H1 (cell line): ENCODE data around the gene NRSN2. TPM values are rescaled to one million over a fixed set of nuclear protein-coding genes. Genes with fewer than 3 reads are reported as not detected.

Experiments
- CTCF ChIA-PET: fragments of 300-600 bp; sonication (Branson Sonifier 250); formaldehyde crosslinking; loops from one replicate; lab custom pipeline; 2021; ENCODE audit not compliant: partially characterized antibody; lab: Charles Lee
- POLR2A ChIA-PET: fragments of 300-600 bp; sonication (Branson Sonifier 250); formaldehyde crosslinking; loops from one replicate; lab custom pipeline; 2021; ENCODE audit warnings: inconsistent platforms; ENCODE audit not compliant: partially characterized antibody; lab: Charles Lee
- DNase-seq, 2 experiments: peaks; one replicate each; pipeline versions ENCODE4 v3.0.0 to v3.0.0-alpha.2; 2010 to 2022; ENCODE audit warnings: low spot score in 2 of 2, low read depth in 1 of 2, mixed read lengths in 1 of 2
- FAIRE-seq: peaks from 2 replicates; lab custom pipeline; 2011; peaks lifted over from hg19 to GRCh38; lab: Jason Lieb, UNC
- H2AFZ ChIP-seq: 2 replicates; pipeline ENCODE4 v1.8.1; 2012; ENCODE audit warnings: low read length, inconsistent platforms
- H2AK5ac ChIP-seq: 2 replicates; pipeline ENCODE4 v1.6.1; 2013; ENCODE audit warnings: low read depth, low read length
- H2BK120ac ChIP-seq: replicated peaks from 2 replicates; pipeline ENCODE3; 2013; ENCODE audit warnings: low read depth, low read length, inconsistent platforms
- H2BK12ac ChIP-seq: 2 replicates; pipeline ENCODE4 v1.6.1; 2013; ENCODE audit warnings: low read depth, low read length
- H2BK15ac ChIP-seq: 2 replicates; pipeline ENCODE4 v1.6.1; 2013; ENCODE audit warnings: low read length
- H2BK20ac ChIP-seq: 2 replicates; pipeline ENCODE4 v1.6.1; 2013; ENCODE audit warnings: low read length
- H2BK5ac ChIP-seq: 2 replicates; pipeline ENCODE4 v1.6.1; 2013; ENCODE audit warnings: low read depth, low read length
- H3K14ac ChIP-seq: 2 replicates; pipeline ENCODE4 v1.6.1; 2013; ENCODE audit warnings: inconsistent platforms; ENCODE audit not compliant: insufficient read length
- H3K18ac ChIP-seq: 2 replicates; pipeline ENCODE4 v1.6.1; 2013; ENCODE audit warnings: low read length; ENCODE audit errors: extremely low read depth
- H3K23ac ChIP-seq: 2 replicates; pipeline ENCODE4 v1.6.1; 2013; ENCODE audit warnings: inconsistent platforms; ENCODE audit not compliant: insufficient read length
- H3K23me2 ChIP-seq: 2 replicates; pipeline ENCODE4 v1.6.1; 2013; ENCODE audit warnings: low read depth, low read length
- H3K27ac ChIP-seq: 2 replicates; pipeline ENCODE4 v1.6.1; 2011; ENCODE audit warnings: low read depth, low read length, inconsistent platforms
- H3K27me3 ChIP-seq, 4 experiments: replicated peaks in 1 of 4; 1 replicate in 1 of 4; 2 replicates in 3 of 4; pipeline versions ENCODE4 v1.6.1 to v1.8.1; 2011 to 2013; ENCODE audit warnings: low read length in 3 of 4, mild to moderate bottlenecking in 3 of 4, inconsistent platforms in 2 of 4, mixed read lengths in 2 of 4, moderate library complexity in 1 of 4; ENCODE audit not compliant: control insufficient read depth in 3 of 4, insufficient read depth in 3 of 4; ENCODE audit errors: extremely low read depth in 1 of 4
- H3K36me3 ChIP-seq, 4 experiments: 2 replicates each; pipeline versions ENCODE4 v1.6.1 to v1.8.1; 2011 to 2013; ENCODE audit warnings: mild to moderate bottlenecking in 4 of 4, low read length in 3 of 4, moderate library complexity in 2 of 4, control low read depth in 1 of 4, inconsistent platforms in 1 of 4; ENCODE audit not compliant: insufficient read depth in 4 of 4, control insufficient read depth in 2 of 4
- H3K4ac ChIP-seq: replicated peaks from 2 replicates; pipeline ENCODE3; 2013; ENCODE audit warnings: low read length, low read depth, mixed read lengths, inconsistent platforms; ENCODE audit not compliant: insufficient read length
- H3K4me1 ChIP-seq, 4 experiments: replicated peaks in 1 of 4; 1 replicate in 1 of 4; 2 replicates in 3 of 4; pipeline versions ENCODE4 v1.6.1 to v1.8.1; 2011 to 2013; ENCODE audit warnings: low read length in 3 of 4, inconsistent platforms in 2 of 4, mixed read lengths in 1 of 4; ENCODE audit not compliant: insufficient read depth in 4 of 4, control insufficient read depth in 3 of 4
- H3K4me2 ChIP-seq, 2 experiments: 2 replicates each; pipeline versions ENCODE4 v1.6.1 to v1.8.1; 2011 to 2013; ENCODE audit warnings: low read depth in 2 of 2, low read length in 2 of 2, control low read depth in 1 of 2, inconsistent platforms in 1 of 2, mild to moderate bottlenecking in 1 of 2; ENCODE audit not compliant: insufficient read depth in 1 of 2
- H3K4me3 ChIP-seq, 4 experiments: fragments of 200-600, 300-600 bp in 1 of 4; sonication (generic), shearing (Covaris generic), sonication (Bioruptor Twin) in 1 of 4; 2 replicates each; pipeline versions ENCODE4 v1.5.1 to v1.8.1; 2011 to 2016; ENCODE audit warnings: low read length in 4 of 4, low read depth in 3 of 4, control low read depth in 2 of 4, inconsistent platforms in 2 of 4, mild to moderate bottlenecking in 2 of 4, mixed read lengths in 1 of 4, moderate library complexity in 1 of 4; ENCODE audit not compliant: insufficient read depth in 2 of 4; ENCODE audit errors: extremely low read depth in 1 of 4
- H3K56ac ChIP-seq: replicated peaks from 2 replicates; pipeline ENCODE3; 2013; ENCODE audit warnings: low read depth, mild to moderate bottlenecking, mixed read lengths, low read length, inconsistent platforms; ENCODE audit not compliant: insufficient read length
- H3K79me1 ChIP-seq: 2 replicates; pipeline ENCODE4 v1.6.1; 2013; ENCODE audit warnings: low read depth, low read length, control low read depth
- H3K79me2 ChIP-seq, 2 experiments: 2 replicates each; pipeline versions ENCODE4 v1.6.1 to v1.8.1; 2012 to 2013; ENCODE audit warnings: low read length in 2 of 2, mild to moderate bottlenecking in 2 of 2, inconsistent platforms in 1 of 2; ENCODE audit not compliant: insufficient read depth in 2 of 2, control insufficient read depth in 1 of 2
- H3K9ac ChIP-seq, 4 experiments: replicated peaks in 1 of 4; 1 replicate in 1 of 4; 2 replicates in 3 of 4; pipeline versions ENCODE4 v1.6.1 to v1.8.1; 2011 to 2013; ENCODE audit warnings: low read depth in 3 of 4, low read length in 3 of 4, control low read depth in 2 of 4, mild to moderate bottlenecking in 2 of 4, moderate library complexity in 2 of 4, inconsistent platforms in 1 of 4; ENCODE audit errors: extremely low read depth in 1 of 4
- H3K9me3 ChIP-seq, 2 experiments: 2 replicates each; pipeline versions ENCODE4 v1.6.1 to v1.8.1; 2012 to 2013; ENCODE audit warnings: mild to moderate bottlenecking in 2 of 2, moderate library complexity in 2 of 2, control low read depth in 1 of 2, inconsistent platforms in 1 of 2, low read depth in 1 of 2, low read length in 1 of 2, mixed read lengths in 1 of 2; ENCODE audit not compliant: insufficient read depth in 2 of 2
- H4K20me1 ChIP-seq, 2 experiments: replicated peaks in 1 of 2; 2 replicates each; pipeline versions ENCODE3 to v1.8.1; 2011 to 2013; ENCODE audit warnings: inconsistent platforms in 2 of 2, low read length in 2 of 2, mild to moderate bottlenecking in 1 of 2; ENCODE audit not compliant: insufficient read depth in 2 of 2, control insufficient read depth in 1 of 2
- H4K5ac ChIP-seq: 2 replicates; pipeline ENCODE4 v1.6.1; 2013; ENCODE audit warnings: low read length, low read depth, mixed read lengths, inconsistent platforms; ENCODE audit not compliant: insufficient read length
- H4K8ac ChIP-seq: 2 replicates; pipeline ENCODE4 v1.8.0; 2013; ENCODE audit warnings: mild to moderate bottlenecking, moderate library complexity, low read length, inconsistent platforms; ENCODE audit not compliant: insufficient read depth; ENCODE audit errors: extremely low read depth
- H4K91ac ChIP-seq: replicated peaks from 2 replicates; pipeline ENCODE3; 2013; ENCODE audit warnings: low read length, mixed read lengths, inconsistent platforms; ENCODE audit not compliant: insufficient read length
- CEBPB ChIP-seq: IDR thresholded peaks from 2 replicates; pipeline ENCODE4 v1.6.1; 2012; ENCODE audit warnings: low read depth, low read length
- CREB1 ChIP-seq: IDR thresholded peaks from 2 replicates; pipeline ENCODE4 v1.6.1; 2012; ENCODE audit warnings: inconsistent platforms
- EZH2 ChIP-seq: fragments of 200-600 bp; sonication (generic); IDR thresholded peaks from 2 replicates; pipeline ENCODE4 v1.7.1; 2012; ENCODE audit warnings: low read depth, mild to moderate bottlenecking, moderate library complexity, low read length, inconsistent platforms; ENCODE audit not compliant: severe bottlenecking
- MAFK ChIP-seq: IDR thresholded peaks from 2 replicates; pipeline ENCODE4 v1.6.1; 2012; ENCODE audit warnings: low read depth, mild to moderate bottlenecking, improper control_type of control experiment, low read length
- NANOG ChIP-seq: IDR thresholded peaks from 2 replicates; pipeline ENCODE4 v1.6.1; 2011; ENCODE audit warnings: low read length, low read depth, mild to moderate bottlenecking, inconsistent platforms; ENCODE audit not compliant: insufficient read depth, poor library complexity, severe bottlenecking
- RNF2 ChIP-seq: fragments of 200-900, 300-1000 bp; sonication (generic); IDR thresholded peaks from 2 replicates; pipeline ENCODE4 v1.7.1; 2016; ENCODE audit warnings: borderline replicate concordance, low read depth, mild to moderate bottlenecking, antibody characterized with exemption, low read length; ENCODE audit not compliant: poor library complexity, severe bottlenecking; ENCODE audit errors: missing control alignments
- WGBS, 2 experiments: shearing (Covaris generic) in 1 of 2; methylation state at CpG; one replicate each; pipeline versions ENCODE4 v1.1.6 to v1.1.7; 2013 to 2015; ENCODE audit warnings: low lambda C conversion rate in 2 of 2, mixed read lengths in 2 of 2, inconsistent platforms in 1 of 2, low coverage in 1 of 2, missing lambda C conversion rate in 1 of 2; ENCODE audit not compliant: insufficient replicate concordance in 2 of 2, insufficient coverage in 1 of 2, insufficient read length in 1 of 2; ENCODE audit errors: extremely low coverage in 1 of 2, missing lambda C conversion rate in 1 of 2; 5-methylcytosine and 5-hydroxymethylcytosine counted together
- polyA plus RNA-seq, 7 experiments: library from polyadenylated mRNA; depleted of rRNA in 3 of 7; stranded (reverse) in 5 of 7; unstranded in 2 of 7; fragments of >200 nt in 5 of 7; fragments of 200-250 nt in 2 of 7; gene quantifications; 1 replicate in 5 of 7; 2 replicates in 1 of 7; 4 replicates in 1 of 7; pipeline versions ENCODE4 v1.2.1 to v1.2.3, GENCODE V29; 2011 to 2013; ENCODE audit warnings: missing spikeins in 2 of 7, mixed read lengths in 2 of 7
- total RNA-seq: library from RNA; stranded (reverse); fragmentation: NEBNext Ultra II Directional; extraction: Animal tissue kit (Norgen Biotek cat#: 25700); gene quantifications from 2 replicates; pipeline ENCODE4 v1.2.1, GENCODE V29; 2021
- TF ChIP-seq, protein P1 (sequence below): IDR thresholded peaks from 2 replicates; pipeline ENCODE4 v1.6.1; 2011; ENCODE audit warnings: low read depth, mild to moderate bottlenecking, low read length; ENCODE audit not compliant: insufficient read depth

Gene NRSN2
- total and polyA plus RNA-seq, 2 of the 8 experiments (the other 6 are each of a cell fraction or from before 2014, with no cell fraction given), result 19.4 to 33.3 TPM

DNA sequence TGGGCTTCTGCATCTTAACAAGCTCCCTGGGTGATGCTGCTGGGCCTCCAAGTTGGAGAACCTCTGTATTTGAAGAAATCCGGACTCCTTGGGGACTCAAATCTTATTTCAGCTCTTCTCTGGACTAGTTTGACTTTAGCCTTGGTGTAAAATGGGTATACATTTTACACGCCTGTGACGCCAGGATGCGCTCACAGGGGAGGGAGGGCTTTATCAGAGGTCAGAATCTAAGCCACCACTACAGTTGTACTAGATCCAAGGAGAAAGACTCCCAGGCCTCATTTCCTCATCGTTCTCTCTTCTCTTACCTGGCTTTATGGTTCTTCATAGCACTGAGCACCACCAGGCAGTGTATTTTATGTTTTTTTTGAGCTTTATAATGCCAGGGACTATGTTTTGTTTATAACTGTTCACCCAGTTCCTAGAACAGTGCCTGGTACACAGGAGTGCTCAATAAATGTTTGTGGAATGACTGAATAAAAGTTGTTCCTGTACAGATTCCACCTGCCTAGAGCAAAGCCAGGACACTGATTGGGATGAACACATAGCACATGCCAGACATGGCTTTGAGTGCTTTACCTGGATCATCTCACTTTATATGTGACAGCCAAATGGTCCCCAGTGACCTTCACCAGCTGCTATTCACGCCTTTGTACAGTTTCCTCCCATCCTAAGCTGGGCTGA lies 56.1 kb downstream of the NRSN2 start:
- Histone ChIP-seq H3K23me2 (peaks cover 5% of the 10 kb centered on the region), H2BK5ac (no peak overlapping the region), H3K79me1 (no peaks in the 10 kb centered on the region), H3K4me2 (no peak overlapping the region), H2BK12ac (no peak overlapping the region), H3K4me1 (peaks cover 4 to 9% (median 6%) of the 10 kb centered on the region in 4 experiments; a peak in 6 of 7 replicates), H2BK20ac (no peak overlapping the region), H3K56ac (no peak overlapping the region), H3K23ac (no peak overlapping the region), H3K14ac (no peak overlapping the region), H2AFZ (no peak overlapping the region), H4K5ac (no peak overlapping the region), H2AK5ac (no peak overlapping the region), H3K27me3 (no peaks in the 10 kb centered on the region), H3K4ac (no peak overlapping the region), H4K20me1 (no peaks in the 10 kb centered on the region), H4K91ac (no peak overlapping the region), H2BK15ac (no peak overlapping the region), H3K4me3 (no peak overlapping the region), H3K18ac (no peak overlapping the region), H4K8ac (no peak overlapping the region), H3K9ac (no peak overlapping the region), H3K79me2 (no peaks in the 10 kb centered on the region), H3K36me3 (no peaks in the 10 kb centered on the region), H3K27ac (no peak overlapping the region), H3K9me3 (peaks cover 0 to 5% of the 10 kb centered on the region in 2 experiments; a peak in 3 of 4 replicates), H2BK120ac (no peak overlapping the region)
- ChIA-PET CTCF (interaction anchor here (0.7 to 1.3 kb wide), 4 partner anchors 9 to 73 kb away, joined by 3 to 5 read pairs (median 3); no protein-coding TSS in a partner anchor), POLR2A (interaction anchor here (0.7 to 11.8 kb wide), 4 partner anchors 18 to 66 kb away, joined by 3 to 263 read pairs (median 3); partner anchors contain the start of gene TRIB3)
- 91% methylated on average over 6 of the region's 6 CpGs; no CpG with 5 or more reads in 1 of the 2 experiments for WGBS, 2 experiments
- TF ChIP-seq, protein P1, sequence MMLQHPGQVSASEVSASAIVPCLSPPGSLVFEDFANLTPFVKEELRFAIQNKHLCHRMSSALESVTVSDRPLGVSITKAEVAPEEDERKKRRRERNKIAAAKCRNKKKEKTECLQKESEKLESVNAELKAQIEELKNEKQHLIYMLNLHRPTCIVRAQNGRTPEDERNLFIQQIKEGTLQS, result no peak
- TF ChIP-seq EZH2 (no peak), CEBPB (no peak), MAFK (no peak), RNF2 (no peak), NANOG (no peak), CREB1 (no peak)
- FAIRE-seq (no peak), DNase-seq (no peak)
